ENCODE measurements around the gene LRG1.
A peak's percentile ranks its signal among the peaks of the same experiment; 100 is the strongest.

LRG1 gene

DNA sequence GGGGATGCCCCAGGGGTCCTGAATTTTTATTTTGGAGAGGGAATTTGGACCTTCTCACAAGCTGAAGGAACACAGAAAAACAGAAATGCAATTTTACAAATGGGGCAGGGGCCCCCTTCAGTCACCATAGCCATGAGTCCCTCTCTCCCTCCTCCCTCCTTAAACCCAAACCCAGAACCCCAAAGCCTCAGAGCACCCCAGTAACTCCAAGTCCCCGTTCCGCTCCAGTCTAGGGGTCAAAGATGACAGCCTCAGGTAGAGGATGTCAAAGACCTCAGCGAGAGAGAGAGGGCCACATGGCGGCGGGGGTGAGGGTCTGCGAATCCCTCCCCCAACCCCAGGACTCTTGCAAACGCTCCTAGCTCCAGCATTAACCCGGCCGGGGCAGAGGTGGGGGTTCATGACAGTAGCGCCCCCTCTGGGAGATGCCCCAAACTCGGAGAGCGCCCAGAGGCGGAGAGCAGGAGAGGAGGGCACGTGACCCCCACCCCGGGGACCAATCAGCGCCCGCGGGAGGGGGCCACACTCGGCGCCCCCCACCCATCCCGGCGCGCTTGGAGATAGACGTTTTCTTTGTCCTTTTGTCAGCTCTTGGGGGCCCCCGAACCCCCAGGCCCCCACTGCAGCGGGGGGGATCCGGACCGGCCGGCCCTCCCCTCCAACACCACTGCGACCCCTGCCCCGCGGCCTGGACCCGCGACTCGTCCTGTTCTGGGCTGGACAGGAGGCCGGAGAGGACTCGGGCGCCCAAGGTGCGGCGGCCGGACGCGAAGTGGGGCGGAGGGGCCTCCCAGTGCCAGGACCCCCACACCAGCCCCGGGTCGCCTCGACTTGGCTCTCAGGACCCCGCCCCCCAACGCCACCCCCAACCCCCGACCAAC, 40.4 kb upstream of the LRG1 start:
- no peak overlapping the region for H3K4me3 ChIP-seq (ENCODE audit: control insufficient read depth, low read depth, low read length)
- TF ChIP-seq, protein P1, sequence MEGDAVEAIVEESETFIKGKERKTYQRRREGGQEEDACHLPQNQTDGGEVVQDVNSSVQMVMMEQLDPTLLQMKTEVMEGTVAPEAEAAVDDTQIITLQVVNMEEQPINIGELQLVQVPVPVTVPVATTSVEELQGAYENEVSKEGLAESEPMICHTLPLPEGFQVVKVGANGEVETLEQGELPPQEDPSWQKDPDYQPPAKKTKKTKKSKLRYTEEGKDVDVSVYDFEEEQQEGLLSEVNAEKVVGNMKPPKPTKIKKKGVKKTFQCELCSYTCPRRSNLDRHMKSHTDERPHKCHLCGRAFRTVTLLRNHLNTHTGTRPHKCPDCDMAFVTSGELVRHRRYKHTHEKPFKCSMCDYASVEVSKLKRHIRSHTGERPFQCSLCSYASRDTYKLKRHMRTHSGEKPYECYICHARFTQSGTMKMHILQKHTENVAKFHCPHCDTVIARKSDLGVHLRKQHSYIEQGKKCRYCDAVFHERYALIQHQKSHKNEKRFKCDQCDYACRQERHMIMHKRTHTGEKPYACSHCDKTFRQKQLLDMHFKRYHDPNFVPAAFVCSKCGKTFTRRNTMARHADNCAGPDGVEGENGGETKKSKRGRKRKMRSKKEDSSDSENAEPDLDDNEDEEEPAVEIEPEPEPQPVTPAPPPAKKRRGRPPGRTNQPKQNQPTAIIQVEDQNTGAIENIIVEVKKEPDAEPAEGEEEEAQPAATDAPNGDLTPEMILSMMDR (conservative IDR thresholded peaks at IDR 0.05; ENCODE audit: control insufficient read depth, insufficient read depth, low read depth, low read length), result no peak
- no peak for DNase-seq (ENCODE audit: low read depth)

DNA sequence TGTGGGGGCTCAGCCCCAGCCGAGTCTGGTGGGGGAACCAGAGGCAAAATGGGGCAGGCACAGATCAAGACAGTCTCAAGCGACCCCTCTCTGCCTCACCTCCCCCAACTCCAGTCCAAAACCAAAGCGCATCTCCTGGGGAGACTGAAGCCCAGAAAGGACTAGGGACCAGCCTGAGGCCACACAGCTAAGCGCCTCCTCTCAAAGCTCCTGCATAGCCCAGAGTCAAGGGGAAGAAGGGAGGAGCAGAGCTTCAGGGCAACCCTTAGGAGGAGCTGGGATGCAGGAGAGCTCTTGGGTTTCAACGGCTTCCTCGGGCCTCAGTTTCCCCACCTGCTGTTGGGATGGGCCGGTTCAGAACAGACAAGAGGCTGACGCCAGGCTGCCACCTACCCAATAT, 39.6 kb upstream of the LRG1 start:
- no peak overlapping the region for H3K4me3 ChIP-seq (ENCODE audit: control insufficient read depth, low read depth, low read length)
- DNase-seq (ENCODE audit: low read depth), result no peak
- TF ChIP-seq, protein P1 (conservative IDR thresholded peaks at IDR 0.05; ENCODE audit: control insufficient read depth, insufficient read depth, low read depth, low read length), result no peak

DNA sequence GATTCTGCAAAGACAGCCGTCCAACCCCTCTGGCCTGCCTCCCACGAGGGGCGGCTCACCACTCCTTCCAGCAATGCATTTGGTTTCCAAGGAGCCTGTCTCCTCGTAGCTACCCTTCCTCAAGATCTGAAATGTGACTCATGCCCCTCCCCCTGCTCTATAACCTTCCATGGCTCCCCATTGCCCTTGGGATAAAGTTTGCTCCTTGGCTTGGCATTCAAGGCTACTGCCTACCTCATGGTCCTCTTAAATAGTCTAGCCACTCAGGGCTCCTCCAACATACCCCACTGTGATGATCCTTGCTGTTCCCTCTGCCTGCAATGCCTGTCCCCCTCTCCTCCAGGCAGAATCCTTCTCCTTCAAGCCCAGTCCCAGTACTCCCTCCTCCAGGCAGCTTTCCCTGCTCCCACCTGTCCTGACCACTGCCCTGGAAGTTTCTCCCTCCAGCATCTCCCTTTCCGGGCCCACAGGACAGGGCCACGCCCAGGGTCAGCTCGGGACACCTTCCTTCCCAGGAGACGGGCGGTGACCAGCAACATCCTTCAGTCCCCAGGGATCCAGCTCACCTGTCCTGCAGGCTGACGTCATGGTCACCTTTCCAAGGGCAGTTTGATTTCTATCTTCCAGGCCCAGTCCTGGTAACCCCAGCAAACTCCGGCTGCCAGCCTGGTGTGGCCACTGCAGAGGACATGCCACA, 38.9 kb upstream of the LRG1 start:
- no peak for DNase-seq (ENCODE audit: low read depth)
- TF ChIP-seq, protein P1 (conservative IDR thresholded peaks at IDR 0.05; ENCODE audit: control insufficient read depth, insufficient read depth, low read depth, low read length), result no peak
- H3K4me3 ChIP-seq (ENCODE audit: control insufficient read depth, low read depth, low read length), result no peak overlapping the region

DNA sequence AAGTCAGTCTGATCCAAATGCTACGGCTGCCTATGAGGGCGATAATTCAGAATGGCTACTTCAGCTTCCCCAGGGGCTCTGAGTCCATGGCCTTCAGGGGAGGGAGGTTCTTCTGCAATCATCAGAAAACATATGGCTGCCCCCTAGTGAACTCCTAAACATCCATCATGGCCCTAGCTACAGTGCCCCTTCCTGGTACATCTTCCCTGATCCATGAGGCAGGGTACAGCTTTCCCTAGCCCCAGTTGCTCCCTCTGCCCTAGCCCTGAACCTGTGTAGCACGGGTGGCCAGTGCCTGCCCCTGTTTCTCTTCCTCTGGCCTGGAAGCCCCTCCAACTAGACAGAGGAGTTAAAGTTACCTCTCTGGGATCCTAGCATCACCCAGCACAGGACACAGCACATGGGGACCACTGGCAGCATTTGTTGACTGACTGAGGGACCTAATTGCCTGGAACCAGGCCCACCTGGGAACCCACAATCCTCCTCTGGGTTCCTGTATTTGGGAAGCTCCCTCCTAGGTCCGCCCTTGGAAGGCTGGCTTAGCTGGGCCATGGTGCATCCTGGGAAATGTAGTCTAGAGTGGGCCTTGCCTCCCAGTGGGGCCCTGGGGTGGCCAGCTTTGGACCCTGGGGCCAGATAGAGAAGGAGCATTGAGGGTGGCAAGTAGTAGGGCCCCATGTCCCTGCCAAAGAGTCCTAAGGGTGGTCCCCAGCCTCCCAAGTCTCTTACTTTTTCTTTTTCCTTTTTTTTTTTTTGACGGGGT, 37.4 kb upstream of the LRG1 start:
- TF ChIP-seq, protein P1 (conservative IDR thresholded peaks at IDR 0.05; ENCODE audit: control insufficient read depth, insufficient read depth, low read depth, low read length), result no peak
- peak; percentile 35 for DNase-seq (ENCODE audit: low read depth)
- H3K4me3 ChIP-seq (ENCODE audit: control insufficient read depth, low read depth, low read length), result no peak overlapping the region

DNA sequence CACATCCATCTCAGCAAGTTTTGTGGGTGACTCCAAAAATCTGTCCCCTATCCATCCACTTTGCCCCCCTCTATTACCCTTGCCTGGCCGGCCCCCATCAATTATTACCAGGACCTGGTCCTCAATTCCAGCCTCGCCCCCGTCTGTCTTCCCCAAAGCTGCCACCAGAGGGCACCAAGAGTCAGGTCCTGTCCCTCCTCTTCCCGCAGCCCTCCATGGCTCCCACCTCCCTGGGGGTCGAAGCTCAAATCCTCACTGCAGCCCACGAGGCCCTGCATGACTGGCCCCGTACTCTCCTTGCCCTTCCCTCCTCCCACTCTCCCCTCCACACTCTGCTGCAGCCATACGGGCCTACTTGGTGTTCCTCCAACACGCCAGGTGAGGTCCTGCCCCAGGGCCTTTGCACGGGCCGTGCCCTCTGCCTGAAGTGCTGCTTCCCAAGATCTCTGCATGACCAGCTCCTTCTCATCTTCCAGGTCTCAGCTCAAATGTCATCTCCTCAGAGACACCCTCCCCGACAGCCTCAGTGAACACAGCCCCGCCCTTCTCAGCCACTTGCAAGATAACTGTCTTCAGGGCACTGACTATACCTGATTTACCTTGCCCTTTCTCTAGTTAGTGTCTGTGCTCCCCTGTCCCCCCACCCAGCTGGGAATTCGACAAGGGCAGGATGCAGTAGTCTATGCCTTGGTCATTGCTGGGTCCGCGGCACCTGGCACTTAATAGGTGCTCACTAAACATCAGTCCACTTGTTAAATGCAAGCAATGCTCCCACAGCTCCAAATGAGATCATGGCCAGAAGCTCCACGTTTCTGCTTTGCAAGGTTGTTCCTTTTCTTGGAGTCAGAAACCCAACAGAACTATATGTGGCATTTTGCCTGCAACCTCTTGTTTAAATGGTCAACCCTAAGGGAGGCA, 36.4 kb upstream of the LRG1 start:
- TF ChIP-seq, protein P1 (conservative IDR thresholded peaks at IDR 0.05; ENCODE audit: control insufficient read depth, insufficient read depth, low read depth, low read length), result peak; percentile 69
- peak; percentile 63 for DNase-seq (ENCODE audit: low read depth)
- H3K4me3 ChIP-seq (ENCODE audit: control insufficient read depth, low read depth, low read length), result no peak overlapping the region
